ENCODE measurements around the gene KCNQ4. TPM values are rescaled to one million over a fixed set of nuclear protein-coding genes. Genes with fewer than 3 reads are reported as not detected.

KCNQ4 gene
- polyA plus RNA-seq, 1 donor from 2014 or later: not detected

DNA sequence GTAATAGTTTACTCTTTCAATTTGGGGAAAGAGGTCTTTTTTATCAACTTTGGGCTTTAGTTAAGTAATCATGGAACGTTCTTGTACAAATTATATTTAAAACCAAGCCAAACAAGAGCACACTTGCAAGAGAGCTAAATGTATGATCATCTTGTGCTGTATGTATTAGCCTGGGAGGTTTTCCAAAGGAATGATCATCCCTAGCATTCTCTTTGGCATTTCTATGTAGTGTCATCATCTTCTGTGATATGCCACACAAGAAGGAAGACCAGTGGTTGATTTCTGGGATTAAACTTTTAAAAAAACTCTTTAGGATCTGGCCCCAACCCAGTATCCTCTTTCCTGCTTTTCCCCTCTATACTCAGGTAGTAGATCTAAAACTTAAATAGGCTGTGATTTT, 38.4 kb upstream of the KCNQ4 start:
- H3K4me3 ChIP-seq (ENCODE audit: low read length): no peak overlapping the region
- no peaks in the 10 kb centered on the region for H3K27me3 ChIP-seq (ENCODE audit: insufficient read depth, low read depth, low read length)
- H3K9me3 ChIP-seq (ENCODE audit: low read length): no peaks in the 10 kb centered on the region
- H4K20me1 ChIP-seq (ENCODE audit: insufficient read depth): no peaks in the 10 kb centered on the region
- no peak overlapping the region for H3K27ac ChIP-seq (ENCODE audit: low read length)
- H3K9ac ChIP-seq (ENCODE audit: low read length): no peak overlapping the region
- no peaks in the 10 kb centered on the region for H3K9me2 ChIP-seq (ENCODE audit: insufficient read depth, low read length)
- TF ChIP-seq EZH2 (IDR thresholded peaks at IDR 0.05; ENCODE audit: borderline replicate concordance, insufficient read depth, low read length, poor library complexity, severe bottlenecking) (no peak), EP300 (conservative IDR thresholded peaks at IDR 0.05; ENCODE audit: poor library complexity, severe bottlenecking) (no peak), RAD21 (conservative IDR thresholded peaks at IDR 0.05) (no peak), SMC3 (conservative IDR thresholded peaks at IDR 0.05; ENCODE audit: poor library complexity) (no peak), TAF1 (IDR thresholded peaks at IDR 0.05; ENCODE audit: low read depth) (no peak), MXI1 (conservative IDR thresholded peaks at IDR 0.05; ENCODE audit: poor library complexity, severe bottlenecking) (no peak), POLR2AphosphoS5 (IDR thresholded peaks at IDR 0.05) (no peak)
- TF ChIP-seq, protein P1, sequence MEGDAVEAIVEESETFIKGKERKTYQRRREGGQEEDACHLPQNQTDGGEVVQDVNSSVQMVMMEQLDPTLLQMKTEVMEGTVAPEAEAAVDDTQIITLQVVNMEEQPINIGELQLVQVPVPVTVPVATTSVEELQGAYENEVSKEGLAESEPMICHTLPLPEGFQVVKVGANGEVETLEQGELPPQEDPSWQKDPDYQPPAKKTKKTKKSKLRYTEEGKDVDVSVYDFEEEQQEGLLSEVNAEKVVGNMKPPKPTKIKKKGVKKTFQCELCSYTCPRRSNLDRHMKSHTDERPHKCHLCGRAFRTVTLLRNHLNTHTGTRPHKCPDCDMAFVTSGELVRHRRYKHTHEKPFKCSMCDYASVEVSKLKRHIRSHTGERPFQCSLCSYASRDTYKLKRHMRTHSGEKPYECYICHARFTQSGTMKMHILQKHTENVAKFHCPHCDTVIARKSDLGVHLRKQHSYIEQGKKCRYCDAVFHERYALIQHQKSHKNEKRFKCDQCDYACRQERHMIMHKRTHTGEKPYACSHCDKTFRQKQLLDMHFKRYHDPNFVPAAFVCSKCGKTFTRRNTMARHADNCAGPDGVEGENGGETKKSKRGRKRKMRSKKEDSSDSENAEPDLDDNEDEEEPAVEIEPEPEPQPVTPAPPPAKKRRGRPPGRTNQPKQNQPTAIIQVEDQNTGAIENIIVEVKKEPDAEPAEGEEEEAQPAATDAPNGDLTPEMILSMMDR (IDR thresholded peaks at IDR 0.05; ENCODE audit: poor library complexity, severe bottlenecking): no peak
- TF ChIP-seq, protein P2, sequence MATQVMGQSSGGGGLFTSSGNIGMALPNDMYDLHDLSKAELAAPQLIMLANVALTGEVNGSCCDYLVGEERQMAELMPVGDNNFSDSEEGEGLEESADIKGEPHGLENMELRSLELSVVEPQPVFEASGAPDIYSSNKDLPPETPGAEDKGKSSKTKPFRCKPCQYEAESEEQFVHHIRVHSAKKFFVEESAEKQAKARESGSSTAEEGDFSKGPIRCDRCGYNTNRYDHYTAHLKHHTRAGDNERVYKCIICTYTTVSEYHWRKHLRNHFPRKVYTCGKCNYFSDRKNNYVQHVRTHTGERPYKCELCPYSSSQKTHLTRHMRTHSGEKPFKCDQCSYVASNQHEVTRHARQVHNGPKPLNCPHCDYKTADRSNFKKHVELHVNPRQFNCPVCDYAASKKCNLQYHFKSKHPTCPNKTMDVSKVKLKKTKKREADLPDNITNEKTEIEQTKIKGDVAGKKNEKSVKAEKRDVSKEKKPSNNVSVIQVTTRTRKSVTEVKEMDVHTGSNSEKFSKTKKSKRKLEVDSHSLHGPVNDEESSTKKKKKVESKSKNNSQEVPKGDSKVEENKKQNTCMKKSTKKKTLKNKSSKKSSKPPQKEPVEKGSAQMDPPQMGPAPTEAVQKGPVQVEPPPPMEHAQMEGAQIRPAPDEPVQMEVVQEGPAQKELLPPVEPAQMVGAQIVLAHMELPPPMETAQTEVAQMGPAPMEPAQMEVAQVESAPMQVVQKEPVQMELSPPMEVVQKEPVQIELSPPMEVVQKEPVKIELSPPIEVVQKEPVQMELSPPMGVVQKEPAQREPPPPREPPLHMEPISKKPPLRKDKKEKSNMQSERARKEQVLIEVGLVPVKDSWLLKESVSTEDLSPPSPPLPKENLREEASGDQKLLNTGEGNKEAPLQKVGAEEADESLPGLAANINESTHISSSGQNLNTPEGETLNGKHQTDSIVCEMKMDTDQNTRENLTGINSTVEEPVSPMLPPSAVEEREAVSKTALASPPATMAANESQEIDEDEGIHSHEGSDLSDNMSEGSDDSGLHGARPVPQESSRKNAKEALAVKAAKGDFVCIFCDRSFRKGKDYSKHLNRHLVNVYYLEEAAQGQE (IDR thresholded peaks at IDR 0.05; ENCODE audit: borderline replicate concordance): no peak
- no peaks in the 10 kb centered on the region for H3F3A ChIP-seq (ENCODE audit: insufficient read depth, low read length, poor library complexity, severe bottlenecking)
- H3K36me3 ChIP-seq (ENCODE audit: insufficient read depth, low read length): peaks cover 18% of the 10 kb centered on the region
- no peak overlapping the region for H2AFZ ChIP-seq (ENCODE audit: low read depth, low read length)
- peaks cover 13% of the 10 kb centered on the region for H3K79me2 ChIP-seq (replicated peaks; ENCODE audit: insufficient read depth, low read length)
- H3K4me2 ChIP-seq (ENCODE audit: low read length): no peak overlapping the region

DNA sequence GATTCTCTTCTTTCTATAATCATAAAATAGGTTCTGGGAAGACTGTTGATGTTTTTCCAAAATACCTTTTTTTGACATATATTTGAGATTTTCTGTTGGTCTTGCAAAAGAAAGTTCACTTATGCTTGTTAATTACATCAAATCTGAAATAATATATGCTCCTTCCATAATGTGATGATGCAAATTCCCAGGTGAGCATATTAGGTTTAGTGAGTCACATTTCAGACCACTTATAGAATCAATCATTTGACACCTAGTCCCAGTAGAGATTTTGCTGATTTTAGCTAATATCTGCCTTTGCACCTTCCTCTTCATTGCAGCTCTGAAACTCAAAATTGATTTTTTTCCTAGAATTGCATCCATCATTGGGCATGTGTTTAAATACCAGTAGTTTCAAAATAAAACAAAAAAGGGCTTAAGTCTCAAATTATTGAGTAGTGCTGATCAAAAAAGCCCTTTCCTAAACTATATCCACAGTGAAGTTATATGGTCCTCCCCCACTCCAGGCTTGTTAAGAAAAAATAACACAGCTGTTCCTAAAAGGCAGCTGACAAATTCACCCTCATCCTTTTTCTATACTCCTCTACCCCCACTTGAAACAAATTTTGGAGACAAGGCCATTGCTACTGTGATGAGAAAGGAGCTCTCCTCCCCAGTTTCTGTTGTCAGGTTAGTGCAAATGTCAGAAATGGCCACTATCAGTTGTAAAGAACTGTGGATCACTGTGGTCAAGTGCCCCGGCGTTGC, 37.1 kb upstream of the KCNQ4 start:
- no peak overlapping the region for H3K9ac ChIP-seq (ENCODE audit: low read length)
- H3K4me3 ChIP-seq (ENCODE audit: low read length): peak overlapping the region; percentile 3
- peaks cover 13% of the 10 kb centered on the region for H3K79me2 ChIP-seq (replicated peaks; ENCODE audit: insufficient read depth, low read length)
- no peak for TF ChIP-seq RAD21 (conservative IDR thresholded peaks at IDR 0.05)
- no peak for TF ChIP-seq TAF1 (IDR thresholded peaks at IDR 0.05; ENCODE audit: low read depth)
- TF ChIP-seq MXI1 (conservative IDR thresholded peaks at IDR 0.05; ENCODE audit: poor library complexity, severe bottlenecking): no peak
- peak; percentile 53 for TF ChIP-seq POLR2AphosphoS5 (IDR thresholded peaks at IDR 0.05)
- TF ChIP-seq, protein P1 (IDR thresholded peaks at IDR 0.05; ENCODE audit: poor library complexity, severe bottlenecking): no peak
- H2AFZ ChIP-seq (ENCODE audit: low read depth, low read length): no peak overlapping the region
- H3K36me3 ChIP-seq (ENCODE audit: insufficient read depth, low read length): peaks cover 18% of the 10 kb centered on the region
- no peaks in the 10 kb centered on the region for H3K9me2 ChIP-seq (ENCODE audit: insufficient read depth, low read length)
- no peaks in the 10 kb centered on the region for H3K27me3 ChIP-seq (ENCODE audit: insufficient read depth, low read depth, low read length)
- H3F3A ChIP-seq (ENCODE audit: insufficient read depth, low read length, poor library complexity, severe bottlenecking): no peaks in the 10 kb centered on the region
- no peak overlapping the region for H3K27ac ChIP-seq (ENCODE audit: low read length)
- H3K9me3 ChIP-seq (ENCODE audit: low read length): no peaks in the 10 kb centered on the region
- H3K4me2 ChIP-seq (ENCODE audit: low read length): no peak overlapping the region
- H4K20me1 ChIP-seq (ENCODE audit: insufficient read depth): no peaks in the 10 kb centered on the region
